ENCODE results near the gene SSBP3. TPM values are rescaled to one million over a fixed set of nuclear protein-coding genes. Genes with fewer than 3 reads are reported as not detected.
A peak's percentile ranks its signal among the peaks of the same experiment; 100 is the strongest.

SSBP3 gene
- total and polyA plus RNA-seq, 9 of the 15 experiments (the other 6 are each of a cell fraction or from before 2014, with no cell fraction given), result 8.7 to 108 (median 33.8) TPM

DNA sequence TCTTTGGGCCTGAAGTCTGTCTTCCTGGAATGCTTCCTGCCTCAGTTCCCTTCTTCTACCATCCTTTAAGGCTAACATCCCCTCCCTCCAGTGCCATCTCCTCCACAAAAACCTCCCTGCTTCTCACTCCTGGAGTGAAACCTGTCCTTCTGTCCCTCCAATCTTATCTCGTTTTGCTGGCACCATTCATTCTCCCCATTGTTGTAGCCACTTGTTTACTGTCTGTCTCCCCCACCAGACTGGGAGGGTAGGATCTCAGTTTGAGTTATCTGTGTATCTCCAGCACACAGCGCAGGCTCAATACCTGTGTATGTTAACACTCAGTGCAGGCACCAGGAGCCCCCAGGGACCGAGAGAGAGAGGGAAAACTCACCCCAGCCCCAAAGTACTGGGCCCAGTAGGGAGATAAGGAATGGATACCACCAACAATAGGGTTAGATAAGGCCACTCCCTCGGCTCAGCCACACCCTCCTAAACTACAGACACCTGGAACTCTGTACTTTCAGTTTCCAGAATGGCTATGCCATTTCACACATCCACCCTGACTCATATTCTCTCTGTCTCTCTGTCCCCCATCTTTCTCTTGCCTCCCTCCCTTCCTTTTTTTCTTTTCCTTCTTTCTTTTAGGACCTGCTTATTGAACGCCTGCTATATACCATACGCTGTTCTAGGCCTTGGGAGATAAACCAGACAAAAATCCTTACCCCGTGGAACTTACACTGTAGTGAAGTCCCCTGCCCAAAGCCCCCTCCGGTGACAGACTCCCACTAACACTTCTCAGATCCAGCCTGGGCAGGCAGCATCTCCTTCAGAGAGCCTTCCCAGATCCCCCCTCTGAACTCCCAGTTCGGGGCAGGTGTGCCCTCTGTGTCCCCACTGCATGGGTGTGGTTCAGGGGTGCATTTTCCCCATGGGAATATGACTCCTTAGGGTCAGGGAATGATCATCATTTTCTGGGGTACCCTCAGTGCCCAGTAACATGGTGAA, 3.3 kb upstream of the SSBP3 start (continued):
- TF ChIP-seq, protein P1, sequence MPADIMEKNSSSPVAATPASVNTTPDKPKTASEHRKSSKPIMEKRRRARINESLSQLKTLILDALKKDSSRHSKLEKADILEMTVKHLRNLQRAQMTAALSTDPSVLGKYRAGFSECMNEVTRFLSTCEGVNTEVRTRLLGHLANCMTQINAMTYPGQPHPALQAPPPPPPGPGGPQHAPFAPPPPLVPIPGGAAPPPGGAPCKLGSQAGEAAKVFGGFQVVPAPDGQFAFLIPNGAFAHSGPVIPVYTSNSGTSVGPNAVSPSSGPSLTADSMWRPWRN (IDR thresholded peaks at IDR 0.05; ENCODE audit: low read depth), result no peak
- TF ChIP-seq ARHGAP35 (IDR thresholded peaks at IDR 0.05; ENCODE audit: partially characterized antibody) (no peak), SETDB1 (IDR thresholded peaks at IDR 0.05; ENCODE audit: low read length) (no peak), HMGN3 (IDR thresholded peaks at IDR 0.05; ENCODE audit: borderline replicate concordance, extremely low read depth, insufficient read length, low read depth, low read length) (no peak), NBN (IDR thresholded peaks at IDR 0.05; ENCODE audit: low read depth) (peak; percentile 69; the same call in 1 of the 2 replicates), THRAP3 (IDR thresholded peaks at IDR 0.05; ENCODE audit: borderline replicate concordance) (no peak), SMARCE1 (IDR thresholded peaks at IDR 0.05) (peak; percentile 88), ZNF75A (CRISPR knock-in tag; IDR thresholded peaks at IDR 0.05) (no peak), SMARCA4 (IDR thresholded peaks at IDR 0.05) (peak; percentile 90), BHLHE40 (IDR thresholded peaks at IDR 0.05; ENCODE audit: low read length) (no peak), ZNF274 (IDR thresholded peaks at IDR 0.05; ENCODE audit: borderline replicate concordance, low read depth, low read length) (no peak), TEAD4 (IDR thresholded peaks at IDR 0.05; ENCODE audit: low read length) (no peak), TEAD4 (CRISPR knock-in tag; IDR thresholded peaks at IDR 0.05; ENCODE audit: borderline replicate concordance) (no peak), TCFL5 (CRISPR knock-in tag; conservative IDR thresholded peaks at IDR 0.05) (no peak)
- TF ChIP-seq, protein P2, sequence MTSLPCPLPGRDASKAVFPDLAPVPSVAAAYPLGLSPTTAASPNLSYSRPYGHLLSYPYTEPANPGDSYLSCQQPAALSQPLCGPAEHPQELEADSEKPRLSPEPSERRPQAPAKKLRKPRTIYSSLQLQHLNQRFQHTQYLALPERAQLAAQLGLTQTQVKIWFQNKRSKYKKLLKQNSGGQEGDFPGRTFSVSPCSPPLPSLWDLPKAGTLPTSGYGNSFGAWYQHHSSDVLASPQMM (CRISPR knock-in tag; IDR thresholded peaks at IDR 0.05), result no peak
- TF ChIP-seq, protein P3, sequence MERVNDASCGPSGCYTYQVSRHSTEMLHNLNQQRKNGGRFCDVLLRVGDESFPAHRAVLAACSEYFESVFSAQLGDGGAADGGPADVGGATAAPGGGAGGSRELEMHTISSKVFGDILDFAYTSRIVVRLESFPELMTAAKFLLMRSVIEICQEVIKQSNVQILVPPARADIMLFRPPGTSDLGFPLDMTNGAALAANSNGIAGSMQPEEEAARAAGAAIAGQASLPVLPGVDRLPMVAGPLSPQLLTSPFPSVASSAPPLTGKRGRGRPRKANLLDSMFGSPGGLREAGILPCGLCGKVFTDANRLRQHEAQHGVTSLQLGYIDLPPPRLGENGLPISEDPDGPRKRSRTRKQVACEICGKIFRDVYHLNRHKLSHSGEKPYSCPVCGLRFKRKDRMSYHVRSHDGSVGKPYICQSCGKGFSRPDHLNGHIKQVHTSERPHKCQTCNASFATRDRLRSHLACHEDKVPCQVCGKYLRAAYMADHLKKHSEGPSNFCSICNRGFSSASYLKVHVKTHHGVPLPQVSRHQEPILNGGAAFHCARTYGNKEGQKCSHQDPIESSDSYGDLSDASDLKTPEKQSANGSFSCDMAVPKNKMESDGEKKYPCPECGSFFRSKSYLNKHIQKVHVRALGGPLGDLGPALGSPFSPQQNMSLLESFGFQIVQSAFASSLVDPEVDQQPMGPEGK (CRISPR knock-in tag; IDR thresholded peaks at IDR 0.05; ENCODE audit: borderline replicate concordance), result no peak
- TF ChIP-seq, protein P4, sequence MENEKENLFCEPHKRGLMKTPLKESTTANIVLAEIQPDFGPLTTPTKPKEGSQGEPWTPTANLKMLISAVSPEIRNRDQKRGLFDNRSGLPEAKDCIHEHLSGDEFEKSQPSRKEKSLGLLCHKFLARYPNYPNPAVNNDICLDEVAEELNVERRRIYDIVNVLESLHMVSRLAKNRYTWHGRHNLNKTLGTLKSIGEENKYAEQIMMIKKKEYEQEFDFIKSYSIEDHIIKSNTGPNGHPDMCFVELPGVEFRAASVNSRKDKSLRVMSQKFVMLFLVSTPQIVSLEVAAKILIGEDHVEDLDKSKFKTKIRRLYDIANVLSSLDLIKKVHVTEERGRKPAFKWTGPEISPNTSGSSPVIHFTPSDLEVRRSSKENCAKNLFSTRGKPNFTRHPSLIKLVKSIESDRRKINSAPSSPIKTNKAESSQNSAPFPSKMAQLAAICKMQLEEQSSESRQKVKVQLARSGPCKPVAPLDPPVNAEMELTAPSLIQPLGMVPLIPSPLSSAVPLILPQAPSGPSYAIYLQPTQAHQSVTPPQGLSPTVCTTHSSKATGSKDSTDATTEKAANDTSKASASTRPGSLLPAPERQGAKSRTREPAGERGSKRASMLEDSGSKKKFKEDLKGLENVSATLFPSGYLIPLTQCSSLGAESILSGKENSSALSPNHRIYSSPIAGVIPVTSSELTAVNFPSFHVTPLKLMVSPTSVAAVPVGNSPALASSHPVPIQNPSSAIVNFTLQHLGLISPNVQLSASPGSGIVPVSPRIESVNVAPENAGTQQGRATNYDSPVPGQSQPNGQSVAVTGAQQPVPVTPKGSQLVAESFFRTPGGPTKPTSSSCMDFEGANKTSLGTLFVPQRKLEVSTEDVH (IDR thresholded peaks at IDR 0.05; ENCODE audit: low read depth, partially characterized antibody), result no peak
- TF ChIP-seq, protein P5, sequence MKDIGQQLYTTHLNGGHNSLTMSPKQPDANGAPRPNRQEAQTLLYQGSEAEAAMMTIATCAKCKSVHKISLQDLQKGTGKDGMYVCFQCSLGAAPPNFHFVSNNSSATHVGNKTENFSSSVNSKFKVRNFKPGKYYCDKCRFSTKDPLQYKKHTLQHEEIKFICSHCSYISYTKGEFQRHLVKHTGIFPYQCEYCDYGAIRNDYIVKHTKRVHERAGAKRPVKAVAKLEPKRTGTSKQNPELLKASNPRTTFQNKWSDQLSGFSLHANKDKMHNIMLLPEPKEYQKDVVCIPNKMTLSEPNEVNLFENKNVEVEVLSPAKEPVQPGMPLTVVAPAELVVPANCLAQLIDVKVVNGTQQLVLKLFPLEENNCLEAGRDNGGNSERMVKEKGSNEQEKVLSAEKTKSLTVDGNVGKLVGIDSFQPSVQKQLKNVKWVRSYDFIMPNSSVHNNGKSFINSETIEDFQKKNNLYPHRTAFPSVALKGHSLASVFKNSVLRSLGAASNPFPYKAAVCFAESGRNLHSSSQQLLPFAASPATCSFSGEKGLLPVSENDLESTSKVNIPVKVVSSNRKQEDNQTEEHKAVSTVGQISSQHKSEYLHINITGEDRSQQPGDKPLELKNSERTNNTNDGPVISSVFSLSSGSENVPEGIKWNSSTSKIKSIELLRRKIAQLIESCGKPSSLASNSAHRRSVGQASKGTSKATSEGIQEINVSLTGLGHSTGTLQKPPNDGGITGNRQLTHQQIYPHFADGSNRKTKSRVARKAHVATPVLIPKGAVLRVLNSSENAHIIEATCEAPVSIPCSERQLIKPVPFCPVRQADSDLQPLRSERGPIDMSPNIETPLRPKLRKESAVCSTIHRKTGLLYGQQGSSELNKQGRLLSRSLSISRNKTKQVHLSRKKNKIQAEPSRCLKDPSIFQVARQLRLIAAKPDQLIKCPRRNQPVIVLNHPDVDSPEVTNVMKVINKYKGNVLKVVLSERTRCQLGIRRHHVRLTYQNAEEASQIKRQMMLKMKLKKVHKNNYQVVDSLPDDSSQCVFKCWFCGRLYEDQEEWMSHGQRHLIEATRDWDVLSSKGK (CRISPR knock-in tag; IDR thresholded peaks at IDR 0.05), result no peak
